IMR-90 (cell line): ENCODE measurements around the gene FLT1. TPM values are rescaled to one million over a fixed set of nuclear protein-coding genes. Genes with fewer than 3 reads are reported as not detected.

Source experiments
- ATAC-seq: fragments of 200-7000 bp; cut with Tn5 transposase; 2 replicates; pipeline ENCODE4 v1.9.1; 2020; ENCODE audit warnings: low read depth, mild to moderate bottlenecking, moderate library complexity
- BruUV-seq: library from RNA; stranded (reverse); fragments of 400-500 nt; replicated peaks from 2 replicates; lab custom pipeline; 2021; lab: Mats Ljungman, UMichigan
- CTCF ChIA-PET: fragments of 300-600 bp; formaldehyde crosslinking; extraction: SDS; loops from one replicate; lab custom pipeline; 2021; ENCODE audit warnings: antibody characterized with exemption; lab: Yijun Ruan, JAX
- POLR2A ChIA-PET: fragments of 300-600 bp; sonication (Branson Sonifier 250); formaldehyde crosslinking; loops from one replicate; lab custom pipeline; 2022; ENCODE audit warnings: antibody characterized with exemption; ENCODE audit not compliant: unreplicated experiment; lab: Charles Lee
- DNase-seq: peaks from one replicate; pipeline ENCODE4 v3.0.0; 2013
- H2AFZ ChIP-seq: replicated peaks from 2 replicates; pipeline ENCODE3; 2013; ENCODE audit warnings: low read length, mild to moderate bottlenecking; ENCODE audit not compliant: poor library complexity
- H2AK5ac ChIP-seq: 2 replicates; pipeline ENCODE4 v1.6.1; 2013; ENCODE audit warnings: low read depth, low read length, inconsistent platforms
- H2AK9ac ChIP-seq: replicated peaks from 2 replicates; pipeline ENCODE3; 2013; ENCODE audit warnings: mild to moderate bottlenecking, low read depth, low read length, moderate library complexity; ENCODE audit not compliant: poor library complexity
- H2BK120ac ChIP-seq: 2 replicates; pipeline ENCODE4 v1.6.1; 2013; ENCODE audit warnings: low read depth, low read length, inconsistent platforms
- H2BK15ac ChIP-seq: 3 replicates; pipeline ENCODE4 v1.6.1; 2013; ENCODE audit warnings: low read depth, low read length, inconsistent platforms
- H2BK20ac ChIP-seq: 2 replicates; pipeline ENCODE4 v1.6.1; 2013; ENCODE audit warnings: low read depth, mild to moderate bottlenecking, inconsistent platforms, low read length, moderate library complexity
- H2BK5ac ChIP-seq: 2 replicates; pipeline ENCODE4 v1.6.1; 2013; ENCODE audit warnings: mild to moderate bottlenecking, low read depth, low read length, inconsistent platforms; ENCODE audit not compliant: poor library complexity, severe bottlenecking
- H3K14ac ChIP-seq: replicated peaks from 2 replicates; pipeline ENCODE4 v1.6.1; 2013; ENCODE audit warnings: low read depth, low read length, inconsistent platforms
- H3K18ac ChIP-seq: 2 replicates; pipeline ENCODE4 v1.6.1; 2013; ENCODE audit warnings: low read depth, low read length, control low read depth
- H3K23ac ChIP-seq: 2 replicates; pipeline ENCODE4 v1.6.1; 2013; ENCODE audit warnings: low read depth, low read length, inconsistent platforms
- H3K27ac ChIP-seq: 2 replicates; pipeline ENCODE4 v1.5.1; 2013; ENCODE audit warnings: mild to moderate bottlenecking, control low read depth, low read length; ENCODE audit not compliant: insufficient read depth
- H3K27me3 ChIP-seq: 2 replicates; pipeline ENCODE4 v1.6.1; 2013; ENCODE audit warnings: low read length; ENCODE audit not compliant: control insufficient read depth, insufficient read depth
- H3K36me3 ChIP-seq: 2 replicates; pipeline ENCODE4 v1.6.1; 2013; ENCODE audit warnings: low read length, mixed read lengths; ENCODE audit not compliant: control insufficient read depth, insufficient read depth
- H3K4ac ChIP-seq: 2 replicates; pipeline ENCODE4 v1.6.1; 2013; ENCODE audit warnings: low read depth, low read length, inconsistent platforms
- H3K4me1 ChIP-seq: 2 replicates; pipeline ENCODE4 v1.6.1; 2013; ENCODE audit warnings: low read length, mixed read lengths; ENCODE audit not compliant: control insufficient read depth, insufficient read depth
- H3K4me2 ChIP-seq: 2 replicates; pipeline ENCODE4 v1.6.1; 2013; ENCODE audit warnings: low read depth, mild to moderate bottlenecking, control low read depth, low read length, moderate library complexity
- H3K4me3 ChIP-seq: 2 replicates; pipeline ENCODE4 v1.5.1; 2013; ENCODE audit warnings: low read depth, mild to moderate bottlenecking, control low read depth, low read length, moderate library complexity; ENCODE audit not compliant: insufficient read depth
- H3K56ac ChIP-seq: 2 replicates; pipeline ENCODE4 v1.6.1; 2013; ENCODE audit warnings: low read length, inconsistent platforms; ENCODE audit not compliant: insufficient read depth; ENCODE audit errors: extremely low read depth
- H3K79me1 ChIP-seq, 2 experiments: 2 replicates each; pipeline ENCODE4 v1.6.1; 2013; ENCODE audit warnings: low read length in 2 of 2, inconsistent platforms in 1 of 2, low read depth in 1 of 2
- H3K9ac ChIP-seq: 2 replicates; pipeline ENCODE4 v1.6.1; 2013; ENCODE audit warnings: low read depth, low read length, control low read depth
- H3K9me1 ChIP-seq: 2 replicates; pipeline ENCODE4 v1.6.1; 2013; ENCODE audit warnings: low read length, inconsistent platforms; ENCODE audit not compliant: insufficient read depth
- H3K9me3 ChIP-seq: 2 replicates; pipeline ENCODE4 v1.6.1; 2013; ENCODE audit warnings: low read length; ENCODE audit not compliant: control insufficient read depth, insufficient read depth
- H4K20me1 ChIP-seq: 2 replicates; pipeline ENCODE4 v1.6.1; 2013; ENCODE audit warnings: low read length, inconsistent platforms; ENCODE audit not compliant: insufficient read depth
- H4K5ac ChIP-seq: 2 replicates; pipeline ENCODE4 v1.6.1; 2013; ENCODE audit warnings: mild to moderate bottlenecking, low read depth, low read length, control low read depth
- H4K8ac ChIP-seq, 2 experiments: 2 replicates each; pipeline ENCODE4 v1.6.1; 2013; ENCODE audit warnings: low read depth in 2 of 2, low read length in 2 of 2, control low read depth in 1 of 2, inconsistent platforms in 1 of 2
- H4K91ac ChIP-seq: 2 replicates; pipeline ENCODE4 v1.6.1; 2013; ENCODE audit warnings: low read depth, low read length, inconsistent platforms; ENCODE audit not compliant: insufficient read depth
- BHLHE40 ChIP-seq: fragments of 150-350 bp; IDR thresholded peaks from 2 replicates; pipeline ENCODE4 v1.6.1; 2016; ENCODE audit warnings: mild to moderate bottlenecking, low read depth, low read length
- CEBPB ChIP-seq: IDR thresholded peaks from 2 replicates; pipeline ENCODE4 v1.6.1; 2012; ENCODE audit warnings: low read depth, low read length, improper control_type of control experiment
- CHD1 ChIP-seq: IDR thresholded peaks from 2 replicates; pipeline ENCODE4 v1.6.1; 2012; ENCODE audit warnings: low read depth, low read length, improper control_type of control experiment
- FOS ChIP-seq: fragments of 150-350 bp; IDR thresholded peaks from 2 replicates; pipeline ENCODE4 v1.6.1; 2016; ENCODE audit warnings: low read depth, low read length
- MAFK ChIP-seq: IDR thresholded peaks from 2 replicates; pipeline ENCODE4 v1.6.1; 2012; ENCODE audit warnings: low read depth, low read length, improper control_type of control experiment
- MAZ ChIP-seq: IDR thresholded peaks from 2 replicates; pipeline ENCODE4 v1.6.1; 2012; ENCODE audit warnings: low read depth, mild to moderate bottlenecking, low read length, improper control_type of control experiment, moderate library complexity, borderline replicate concordance
- MXI1 ChIP-seq: IDR thresholded peaks from 2 replicates; pipeline ENCODE4 v1.6.1; 2012; ENCODE audit warnings: low read depth, mild to moderate bottlenecking, low read length, moderate library complexity, borderline replicate concordance
- NFE2L2 ChIP-seq: fragments of 150-350 bp; IDR thresholded peaks from 2 replicates; pipeline ENCODE4 v1.6.1; 2016; ENCODE audit warnings: low read depth, mild to moderate bottlenecking, low read length
- POLR2A ChIP-seq: IDR thresholded peaks from 2 replicates; pipeline ENCODE4 v1.6.1; 2012; ENCODE audit warnings: mild to moderate bottlenecking, low read depth, low read length
- RAD21 ChIP-seq: IDR thresholded peaks from 2 replicates; pipeline ENCODE4 v1.6.1; 2012; ENCODE audit warnings: low read length, improper control_type of control experiment
- RCOR1 ChIP-seq: IDR thresholded peaks from 2 replicates; pipeline ENCODE4 v1.6.1; 2012; ENCODE audit warnings: mild to moderate bottlenecking, low read length, improper control_type of control experiment; ENCODE audit not compliant: insufficient replicate concordance
- RFX5 ChIP-seq: IDR thresholded peaks from 2 replicates; pipeline ENCODE4 v1.8.0; 2012; ENCODE audit warnings: low read depth, mild to moderate bottlenecking, low read length, moderate library complexity
- SMC3 ChIP-seq: fragments of 150-350 bp; IDR thresholded peaks from 2 replicates; pipeline ENCODE4 v1.6.1; 2016; ENCODE audit warnings: low read depth, mild to moderate bottlenecking, antibody characterized with exemption, low read length, moderate library complexity
- WGBS, 2 experiments: methylation state at CpG; one replicate each; pipeline versions ENCODE4 v1.1.5 to v1.1.7; 2013; ENCODE audit warnings: missing lambda C conversion rate in 2 of 2; ENCODE audit not compliant: insufficient read length in 1 of 2; ENCODE audit errors: extremely low coverage in 2 of 2; 5-methylcytosine and 5-hydroxymethylcytosine counted together
- dilution Hi-C: fragments of 300-500 bp; cut with HindIII; formaldehyde crosslinking; loops from one replicate; pipeline ENCODE4 v1.14.3; 2018; ENCODE audit warnings: low sequenced_read_pairs; ENCODE audit not compliant: unreplicated experiment
- in situ Hi-C: fragments of 300-500 bp; cut with MboI; formaldehyde crosslinking; loops from 3 replicates; pipeline ENCODE4 v1.14.3; 2019; ENCODE audit warnings: low sequenced_read_pairs, inconsistent platforms, mixed read lengths
- intact Hi-C: fragments of 100-400 bp; cut with micrococcal nuclease; formaldehyde crosslinking; loops from 2 replicates; pipeline ENCODE4 v1.10.0; 2022
- polyA plus RNA-seq, 3 experiments: library from polyadenylated mRNA; depleted of rRNA; stranded (reverse); fragments of >200 nt; gene quantifications; 2 replicates each; pipeline ENCODE4 v1.2.3, GENCODE V29; 2012; ENCODE audit warnings: low replicate concordance in 1 of 3
- total RNA-seq: library from RNA; depleted of rRNA; stranded (reverse); fragments of >200 nt; gene quantifications from 2 replicates; pipeline ENCODE4 v1.2.3, GENCODE V29; 2012
- TF ChIP-seq, protein P1 (sequence below): conservative IDR thresholded peaks from 2 replicates; pipeline ENCODE4 v1.5.1; 2012; ENCODE audit warnings: mild to moderate bottlenecking, low read depth, low read length, improper control_type of control experiment
- TF ChIP-seq, protein P2 (sequence below): fragments of 150-350 bp; IDR thresholded peaks from 2 replicates; pipeline ENCODE4 v1.6.1; 2016; ENCODE audit warnings: low read depth, mild to moderate bottlenecking, low read length, moderate library complexity, borderline replicate concordance
- TF ChIP-seq, protein P3 (sequence below): fragments of 150-350 bp; IDR thresholded peaks from 2 replicates; pipeline ENCODE4 v1.6.1; 2017; ENCODE audit warnings: mild to moderate bottlenecking, antibody characterized with exemption, low read length, low read depth

FLT1 gene
- total and polyA plus RNA-seq, 2 of the 4 experiments (the other 2 are of a cell fraction), result 4.5 to 10.4 TPM

DNA sequence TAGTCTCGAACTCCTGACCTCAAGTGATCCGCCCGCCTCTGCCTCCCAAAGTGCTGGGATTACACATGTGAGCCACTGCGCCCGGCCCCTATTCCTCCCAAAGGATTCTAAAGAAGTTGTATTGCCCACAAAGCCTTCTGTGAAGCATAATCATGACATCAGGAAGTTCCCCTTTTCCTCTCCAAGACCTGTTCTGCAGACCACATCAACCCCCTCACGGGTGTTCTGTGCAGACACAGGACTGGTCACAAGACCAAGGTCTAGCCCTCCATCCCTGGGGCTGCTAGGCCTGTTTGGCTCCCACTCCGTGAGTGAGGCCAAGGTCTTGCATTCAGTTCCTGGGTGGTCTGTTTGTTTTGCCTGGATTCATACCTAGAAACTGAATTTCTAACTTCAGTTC is 178.1 kb downstream of the FLT1 start:
- intact Hi-C loops (no loop called here), in situ Hi-C loops (no loop called here), dilution Hi-C loops (no loop called here)
- Histone ChIP-seq H2AFZ (no peak overlapping the region), H3K79me1 (no peaks in the 10 kb centered on the region), H3K4me3 (no peak overlapping the region), H2BK120ac (no peak overlapping the region), H3K9me3 (no peaks in the 10 kb centered on the region), H4K8ac (no peak overlapping the region), H2BK20ac (no peak overlapping the region), H3K56ac (no peak overlapping the region), H2AK9ac (no peak overlapping the region), H4K91ac (no peak overlapping the region), H3K27me3 (peaks cover 5% of the 10 kb centered on the region; the same call in 1 of the 2 replicates), H3K23ac (no peak overlapping the region), H4K20me1 (peaks cover 5% of the 10 kb centered on the region; the same call in 1 of the 2 replicates), H2BK15ac (no peak overlapping the region), H4K5ac (no peak overlapping the region), H3K4me2 (no peak overlapping the region), H3K4me1 (no peaks in the 10 kb centered on the region), H3K36me3 (no peaks in the 10 kb centered on the region), H3K14ac (no peak overlapping the region), H3K27ac (no peak overlapping the region), H3K9ac (no peak overlapping the region), H2BK5ac (no peak overlapping the region), H3K4ac (no peak overlapping the region), H3K18ac (no peak overlapping the region), H2AK5ac (no peak overlapping the region), H3K9me1 (no peaks in the 10 kb centered on the region; the same call in 1 of the 2 replicates)
- DNase-seq (no peak), ATAC-seq (no peak)
- ChIA-PET CTCF (no interaction called here), POLR2A (no interaction called here)
- TF ChIP-seq CHD1, result no peak
- TF ChIP-seq NFE2L2, result no peak
- TF ChIP-seq MAFK, result no peak
- no peak for TF ChIP-seq CEBPB
- no peak for TF ChIP-seq FOS
- TF ChIP-seq MXI1, result no peak
- TF ChIP-seq RCOR1, result no peak
- no peak for TF ChIP-seq SMC3
- no peak for TF ChIP-seq BHLHE40
- TF ChIP-seq POLR2A, result no peak
- no peak for TF ChIP-seq RAD21
- no peak for TF ChIP-seq MAZ
- TF ChIP-seq, protein P1, sequence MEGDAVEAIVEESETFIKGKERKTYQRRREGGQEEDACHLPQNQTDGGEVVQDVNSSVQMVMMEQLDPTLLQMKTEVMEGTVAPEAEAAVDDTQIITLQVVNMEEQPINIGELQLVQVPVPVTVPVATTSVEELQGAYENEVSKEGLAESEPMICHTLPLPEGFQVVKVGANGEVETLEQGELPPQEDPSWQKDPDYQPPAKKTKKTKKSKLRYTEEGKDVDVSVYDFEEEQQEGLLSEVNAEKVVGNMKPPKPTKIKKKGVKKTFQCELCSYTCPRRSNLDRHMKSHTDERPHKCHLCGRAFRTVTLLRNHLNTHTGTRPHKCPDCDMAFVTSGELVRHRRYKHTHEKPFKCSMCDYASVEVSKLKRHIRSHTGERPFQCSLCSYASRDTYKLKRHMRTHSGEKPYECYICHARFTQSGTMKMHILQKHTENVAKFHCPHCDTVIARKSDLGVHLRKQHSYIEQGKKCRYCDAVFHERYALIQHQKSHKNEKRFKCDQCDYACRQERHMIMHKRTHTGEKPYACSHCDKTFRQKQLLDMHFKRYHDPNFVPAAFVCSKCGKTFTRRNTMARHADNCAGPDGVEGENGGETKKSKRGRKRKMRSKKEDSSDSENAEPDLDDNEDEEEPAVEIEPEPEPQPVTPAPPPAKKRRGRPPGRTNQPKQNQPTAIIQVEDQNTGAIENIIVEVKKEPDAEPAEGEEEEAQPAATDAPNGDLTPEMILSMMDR, result no peak
- TF ChIP-seq, protein P2, sequence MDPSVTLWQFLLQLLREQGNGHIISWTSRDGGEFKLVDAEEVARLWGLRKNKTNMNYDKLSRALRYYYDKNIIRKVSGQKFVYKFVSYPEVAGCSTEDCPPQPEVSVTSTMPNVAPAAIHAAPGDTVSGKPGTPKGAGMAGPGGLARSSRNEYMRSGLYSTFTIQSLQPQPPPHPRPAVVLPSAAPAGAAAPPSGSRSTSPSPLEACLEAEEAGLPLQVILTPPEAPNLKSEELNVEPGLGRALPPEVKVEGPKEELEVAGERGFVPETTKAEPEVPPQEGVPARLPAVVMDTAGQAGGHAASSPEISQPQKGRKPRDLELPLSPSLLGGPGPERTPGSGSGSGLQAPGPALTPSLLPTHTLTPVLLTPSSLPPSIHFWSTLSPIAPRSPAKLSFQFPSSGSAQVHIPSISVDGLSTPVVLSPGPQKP, result no peak
- TF ChIP-seq, protein P3, sequence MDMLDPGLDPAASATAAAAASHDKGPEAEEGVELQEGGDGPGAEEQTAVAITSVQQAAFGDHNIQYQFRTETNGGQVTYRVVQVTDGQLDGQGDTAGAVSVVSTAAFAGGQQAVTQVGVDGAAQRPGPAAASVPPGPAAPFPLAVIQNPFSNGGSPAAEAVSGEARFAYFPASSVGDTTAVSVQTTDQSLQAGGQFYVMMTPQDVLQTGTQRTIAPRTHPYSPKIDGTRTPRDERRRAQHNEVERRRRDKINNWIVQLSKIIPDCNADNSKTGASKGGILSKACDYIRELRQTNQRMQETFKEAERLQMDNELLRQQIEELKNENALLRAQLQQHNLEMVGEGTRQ, result no peak
- no peak for TF ChIP-seq RFX5
- BruUV-seq, result no TSS peak
- 95% methylated on average over 3 of the region's 7 CpGs; no CpG with 5 or more reads in 1 of the 2 experiments for WGBS, 2 experiments
